ENCODE measurements around the gene NPC2.

The NPC2 gene

GRCh38 chr14:74500417-74501134 lies 7.5 kb upstream of the NPC2 start:
- Mint-ChIP-seq H3K27ac (no peak overlapping the region), H3K4me1 (peaks cover 16% of the 10 kb centered on the region), H3K36me3 (ENCODE audit: low read depth) (peaks cover 7% of the 10 kb centered on the region), H3K9me3 (no peaks in the 10 kb centered on the region), H3K27me3 (ENCODE audit: low read depth, poor library complexity) (no peaks in the 10 kb centered on the region), H3K4me3 (no peak overlapping the region)
- TF ChIP-seq CTCF (IDR thresholded peaks at IDR 0.05): no peak
- no peak for DNase-seq

GRCh38 chr14:74495356-74495755 lies 2.3 kb upstream of the NPC2 start:
- TF ChIP-seq CTCF (IDR thresholded peaks at IDR 0.05): no peak
- H3K4me1 Mint-ChIP-seq: peaks cover 17% of the 10 kb centered on the region
- H3K9me3 Mint-ChIP-seq: no peaks in the 10 kb centered on the region
- H3K4me3 Mint-ChIP-seq: peak overlapping the region; percentile 97
- no peak overlapping the region for H3K27ac Mint-ChIP-seq
- no peak for DNase-seq
- peaks cover 12% of the 10 kb centered on the region for H3K36me3 Mint-ChIP-seq (ENCODE audit: low read depth)
- H3K27me3 Mint-ChIP-seq (ENCODE audit: low read depth, poor library complexity): peaks cover 9% of the 10 kb centered on the region

GRCh38 chr14:74493343-74494261 lies 497 bp upstream of the NPC2 start, which contains the start of gene ISCA2:
Gene ISCA2 (plus strand): TSS chr14:74493765. CDS start chr14:74493775, 10 bp downstream.
- peak within 1 kb of the TSS; percentile 95 for H3K27ac Mint-ChIP-seq
- peak within 1 kb of the TSS; percentile 97 for H3K4me3 Mint-ChIP-seq

GRCh38 chr14:74491956-74492775 lies 939 bp downstream of the NPC2 start:
- peak; percentile 10 for TF ChIP-seq CTCF (IDR thresholded peaks at IDR 0.05)
- Mint-ChIP-seq H3K36me3 (ENCODE audit: low read depth) (peaks cover 5% of the 10 kb centered on the region), H3K4me3 (no peak overlapping the region), H3K27ac (no peak overlapping the region), H3K27me3 (ENCODE audit: low read depth, poor library complexity) (peaks cover 12% of the 10 kb centered on the region), H3K9me3 (no peaks in the 10 kb centered on the region), H3K4me1 (peaks cover 17% of the 10 kb centered on the region)
- no peak for DNase-seq

More at GRCh38 chr14:74493343-74494261, 497 bp upstream of the NPC2 start, which contains the start of gene ISCA2:
- H3K9me3 Mint-ChIP-seq: no peaks in the 10 kb centered on the region
- H3K4me1 Mint-ChIP-seq: peaks cover 17% of the 10 kb centered on the region
- TF ChIP-seq CTCF (IDR thresholded peaks at IDR 0.05): no peak
- peaks cover 12% of the 10 kb centered on the region for H3K27me3 Mint-ChIP-seq (ENCODE audit: low read depth, poor library complexity)
- peak; percentile 100 for DNase-seq
- H3K36me3 Mint-ChIP-seq (ENCODE audit: low read depth): peaks cover 12% of the 10 kb centered on the region

GRCh38 chr14:74490486-74490885 lies 2.6 kb downstream of the NPC2 start:
- no peak for TF ChIP-seq CTCF (IDR thresholded peaks at IDR 0.05)
- no peaks in the 10 kb centered on the region for H3K9me3 Mint-ChIP-seq
- H3K27me3 Mint-ChIP-seq (ENCODE audit: low read depth, poor library complexity): peaks cover 12% of the 10 kb centered on the region
- peaks cover 16% of the 10 kb centered on the region for H3K4me1 Mint-ChIP-seq
- H3K27ac Mint-ChIP-seq: no peak overlapping the region
- DNase-seq: no peak
- H3K4me3 Mint-ChIP-seq: no peak overlapping the region
- peaks cover 4% of the 10 kb centered on the region for H3K36me3 Mint-ChIP-seq (ENCODE audit: low read depth)

All from nephron progenitor cell (in vitro differentiated cells).